ENCODE results near the gene NDP. TPM values are rescaled to one million over a fixed set of nuclear protein-coding genes. Genes with fewer than 3 reads are reported as not detected.
A peak's percentile ranks its signal among the peaks of the same experiment; 100 is the strongest.

The NDP gene
- total and polyA plus RNA-seq, 8 donors: not detected

DNA sequence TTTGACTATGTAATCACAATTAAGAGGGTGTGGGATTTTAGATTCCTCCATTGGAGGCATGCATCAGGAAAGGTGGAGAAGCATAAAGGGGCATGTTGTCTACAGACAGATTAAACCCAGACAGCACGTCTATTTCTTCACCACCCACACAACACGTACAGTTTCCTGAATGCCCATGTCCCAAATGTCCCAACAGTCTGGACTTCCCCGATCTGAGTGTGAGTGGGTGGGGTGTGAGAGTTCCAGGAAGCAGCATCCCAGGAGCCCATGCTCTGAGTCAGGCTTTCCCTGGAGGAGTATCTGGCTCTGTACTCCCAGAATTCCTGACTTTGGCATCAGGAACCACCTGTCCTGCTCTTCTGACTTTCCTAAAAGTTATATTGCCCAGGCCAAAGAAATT is 30.8 kb upstream of the NDP start:
- DNase-seq: no peak
- peaks cover 0 to 4% (median 0%) of the 10 kb centered on the region in 4 donors for H3K27me3 ChIP-seq
- peak in 1 of 4 donors; percentile 32 for ATAC-seq
- H3K4me1 ChIP-seq: no peaks in the 10 kb centered on the region
- H3K9me3 ChIP-seq: no peaks in the 10 kb centered on the region
- H3K27ac ChIP-seq: no peak overlapping the region
- intact Hi-C loops (cut with DNase I): no loop called here
- FAIRE-seq: no peak
- H3K4me3 ChIP-seq: no peak overlapping the region
- no peaks in the 10 kb centered on the region for H3K36me3 ChIP-seq
- WGBS, 2 donors: 37 to 44% methylated on average over 3 of the region's 3 CpGs
- TF ChIP-seq, protein P1, sequence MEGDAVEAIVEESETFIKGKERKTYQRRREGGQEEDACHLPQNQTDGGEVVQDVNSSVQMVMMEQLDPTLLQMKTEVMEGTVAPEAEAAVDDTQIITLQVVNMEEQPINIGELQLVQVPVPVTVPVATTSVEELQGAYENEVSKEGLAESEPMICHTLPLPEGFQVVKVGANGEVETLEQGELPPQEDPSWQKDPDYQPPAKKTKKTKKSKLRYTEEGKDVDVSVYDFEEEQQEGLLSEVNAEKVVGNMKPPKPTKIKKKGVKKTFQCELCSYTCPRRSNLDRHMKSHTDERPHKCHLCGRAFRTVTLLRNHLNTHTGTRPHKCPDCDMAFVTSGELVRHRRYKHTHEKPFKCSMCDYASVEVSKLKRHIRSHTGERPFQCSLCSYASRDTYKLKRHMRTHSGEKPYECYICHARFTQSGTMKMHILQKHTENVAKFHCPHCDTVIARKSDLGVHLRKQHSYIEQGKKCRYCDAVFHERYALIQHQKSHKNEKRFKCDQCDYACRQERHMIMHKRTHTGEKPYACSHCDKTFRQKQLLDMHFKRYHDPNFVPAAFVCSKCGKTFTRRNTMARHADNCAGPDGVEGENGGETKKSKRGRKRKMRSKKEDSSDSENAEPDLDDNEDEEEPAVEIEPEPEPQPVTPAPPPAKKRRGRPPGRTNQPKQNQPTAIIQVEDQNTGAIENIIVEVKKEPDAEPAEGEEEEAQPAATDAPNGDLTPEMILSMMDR (IDR thresholded peaks at IDR 0.05): no peak

DNA sequence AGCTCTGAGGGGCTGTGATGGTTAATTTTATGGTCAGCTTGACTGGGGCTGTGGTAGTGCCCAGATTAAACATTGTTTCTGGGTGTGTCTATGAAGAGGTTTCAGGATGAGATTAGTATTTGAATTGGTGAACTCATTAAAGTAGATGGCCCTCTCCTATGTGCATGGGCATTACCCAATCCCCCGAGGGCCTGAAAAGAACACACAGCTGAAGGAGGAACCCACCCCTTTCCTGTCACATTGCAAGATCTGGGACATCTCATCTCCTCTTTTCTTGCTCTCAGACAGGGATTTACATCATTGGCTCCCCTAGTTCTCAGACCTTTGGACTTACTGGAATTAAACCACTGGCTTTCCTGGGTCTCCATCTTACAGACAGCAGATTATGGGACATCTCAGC is 29.4 kb upstream of the NDP start:
- peaks cover 0 to 4% (median 0%) of the 10 kb centered on the region in 4 donors for H3K27me3 ChIP-seq
- no peak for ATAC-seq
- no peaks in the 10 kb centered on the region for H3K9me3 ChIP-seq
- no peak overlapping the region for H3K4me3 ChIP-seq
- 60 to 64% methylated on average over 1 of the region's 1 CpG for WGBS, 2 donors
- no peak for FAIRE-seq
- H3K27ac ChIP-seq: no peak overlapping the region
- no peak for DNase-seq
- intact Hi-C loops (cut with DNase I): no loop called here
- no peaks in the 10 kb centered on the region for H3K36me3 ChIP-seq
- H3K4me1 ChIP-seq: no peaks in the 10 kb centered on the region
- TF ChIP-seq, protein P1 (IDR thresholded peaks at IDR 0.05): no peak

DNA sequence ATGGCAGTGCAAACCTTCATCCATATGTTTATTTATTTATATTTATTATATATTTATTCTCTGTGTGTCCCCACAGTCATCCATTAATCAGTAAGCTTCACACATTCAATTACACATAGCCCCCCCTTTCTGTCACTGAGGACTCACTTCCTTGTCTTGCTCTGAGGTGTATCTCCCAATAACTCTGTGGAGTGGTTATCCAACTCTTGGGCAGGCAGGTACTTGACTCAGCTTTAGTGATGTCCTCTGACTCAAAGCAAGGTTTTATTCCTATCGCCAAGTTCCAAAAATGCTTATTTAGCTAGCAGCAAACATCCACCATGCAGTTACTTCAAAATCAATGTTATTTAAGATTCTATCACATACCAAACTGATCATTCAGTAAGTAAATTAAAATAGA is 25.2 kb upstream of the NDP start:
- Histone ChIP-seq H3K36me3 (no peaks in the 10 kb centered on the region), H3K4me3 (no peak overlapping the region), H3K27ac (no peak overlapping the region), H3K4me1 (no peaks in the 10 kb centered on the region), H3K27me3 (no peaks in the 10 kb centered on the region), H3K9me3 (no peaks in the 10 kb centered on the region)
- DNase-seq (no peak), ATAC-seq (no peak), FAIRE-seq (peak; percentile 17)
- intact Hi-C loops (cut with DNase I): no loop called here
- 87 to 91% methylated on average over 1 of the region's 1 CpG for WGBS, 2 donors
- TF ChIP-seq, protein P1 (IDR thresholded peaks at IDR 0.05): no peak

DNA sequence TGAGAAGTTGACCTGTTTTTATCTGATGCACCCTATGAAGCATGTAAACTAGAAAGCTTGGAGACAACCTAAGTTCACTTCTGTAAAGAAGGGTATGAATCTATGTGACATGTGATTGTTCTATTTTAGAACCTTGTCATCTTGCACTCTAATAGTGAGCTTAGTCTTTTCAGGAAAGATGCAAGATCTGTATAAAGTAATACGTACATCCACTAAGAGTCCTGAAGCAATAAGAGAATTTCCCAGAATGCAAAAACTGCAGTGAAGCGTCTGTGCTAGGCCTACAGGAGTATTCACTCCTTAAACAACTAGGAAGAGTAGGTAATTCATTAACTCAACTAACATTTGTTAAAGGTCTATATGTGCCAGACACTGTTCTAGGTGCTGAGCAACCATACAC is 23.3 kb upstream of the NDP start:
- Histone ChIP-seq H3K36me3 (no peaks in the 10 kb centered on the region), H3K27me3 (no peaks in the 10 kb centered on the region), H3K27ac (no peak overlapping the region), H3K9me3 (no peaks in the 10 kb centered on the region), H3K4me3 (no peak overlapping the region), H3K4me1 (no peaks in the 10 kb centered on the region)
- intact Hi-C loops (cut with DNase I): no loop called here
- no peak for ATAC-seq
- DNase-seq: no peak
- FAIRE-seq: no peak
- TF ChIP-seq, protein P1 (IDR thresholded peaks at IDR 0.05): no peak
- WGBS, 2 donors: 77% methylated on average over 2 of the region's 2 CpGs

DNA sequence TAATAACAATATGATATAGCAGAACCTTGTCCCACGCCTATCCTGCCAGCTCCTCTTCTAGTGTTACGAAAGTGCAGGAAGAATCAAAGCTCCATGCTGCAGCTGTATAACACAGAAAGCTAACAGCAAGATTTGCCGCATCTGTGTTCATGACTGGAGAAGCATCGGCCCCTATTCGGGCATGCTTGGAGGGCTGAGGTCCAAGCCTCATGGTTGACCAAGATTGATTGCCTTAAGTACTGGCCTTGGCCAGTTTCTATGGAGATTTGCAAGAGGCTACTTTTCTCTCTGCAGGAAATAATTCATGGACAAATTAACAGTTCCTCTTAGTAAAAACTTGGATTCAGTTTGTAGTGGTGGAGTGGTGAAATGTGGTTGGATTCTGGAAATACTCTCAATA is 12.9 kb upstream of the NDP start:
- Histone ChIP-seq H3K27me3 (peaks cover 0 to 3% (median 0%) of the 10 kb centered on the region in 4 donors), H3K4me3 (no peak overlapping the region), H3K4me1 (no peaks in the 10 kb centered on the region), H3K36me3 (no peaks in the 10 kb centered on the region), H3K27ac (no peak overlapping the region), H3K9me3 (no peaks in the 10 kb centered on the region)
- FAIRE-seq (no peak), ATAC-seq (no peak), DNase-seq (no peak)
- intact Hi-C loops (cut with DNase I): no loop called here
- TF ChIP-seq, protein P1 (IDR thresholded peaks at IDR 0.05): no peak
- 65 to 72% methylated on average over 5 of the region's 5 CpGs for WGBS, 2 donors

Data from pancreas (tissue), 10 donors.